ENCODE measurements around the gene KCNIP4.

The KCNIP4 gene

DNA sequence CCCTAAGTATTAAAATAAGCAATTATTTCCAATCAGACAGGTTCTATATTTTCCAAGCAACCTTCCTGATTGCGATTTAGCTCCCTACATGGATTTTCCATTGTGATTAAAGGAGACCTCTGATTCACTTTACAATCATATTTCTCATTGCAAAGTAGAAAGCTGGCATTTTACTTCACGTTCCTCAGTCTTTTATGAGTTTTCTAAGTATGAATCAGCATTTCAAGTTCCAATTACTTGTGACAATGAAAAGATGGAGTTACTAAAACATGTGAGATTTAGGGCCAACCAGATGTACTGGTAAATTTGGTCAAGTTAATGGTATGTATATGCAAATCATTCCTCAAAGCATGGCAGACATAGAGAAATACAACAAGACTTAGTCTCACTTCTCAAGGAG, 206.2 kb downstream of the KCNIP4 start:
- no peak for TF ChIP-seq CTCF (conservative IDR thresholded peaks at IDR 0.05; ENCODE audit: low read depth, low read length)
- no peak for DNase-seq (ENCODE audit: low read depth)
- no peak overlapping the region for H3K4me3 ChIP-seq (ENCODE audit: low read length)

DNA sequence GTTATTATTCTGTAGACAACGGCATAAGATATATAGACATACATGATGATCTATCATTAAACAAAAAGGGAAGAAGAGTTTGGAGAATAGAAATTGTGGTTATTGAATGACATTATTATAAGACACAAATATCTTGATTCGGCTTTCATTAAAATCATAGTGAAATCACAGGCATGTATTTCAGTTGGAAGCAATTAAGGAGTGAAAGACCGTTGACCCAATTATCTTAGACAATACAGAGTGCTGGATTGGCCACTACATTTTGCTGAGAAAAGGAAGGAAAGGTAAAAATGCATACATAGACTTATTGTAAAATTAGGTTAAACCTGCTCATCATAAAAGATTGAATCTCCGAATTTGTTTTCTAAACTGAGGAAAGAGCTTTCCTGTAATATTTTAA, 209.8 kb downstream of the KCNIP4 start:
- TF ChIP-seq CTCF (conservative IDR thresholded peaks at IDR 0.05; ENCODE audit: low read depth, low read length), result no peak
- no peak for DNase-seq (ENCODE audit: low read depth)
- H3K4me3 ChIP-seq (ENCODE audit: low read length), result no peak overlapping the region

DNA sequence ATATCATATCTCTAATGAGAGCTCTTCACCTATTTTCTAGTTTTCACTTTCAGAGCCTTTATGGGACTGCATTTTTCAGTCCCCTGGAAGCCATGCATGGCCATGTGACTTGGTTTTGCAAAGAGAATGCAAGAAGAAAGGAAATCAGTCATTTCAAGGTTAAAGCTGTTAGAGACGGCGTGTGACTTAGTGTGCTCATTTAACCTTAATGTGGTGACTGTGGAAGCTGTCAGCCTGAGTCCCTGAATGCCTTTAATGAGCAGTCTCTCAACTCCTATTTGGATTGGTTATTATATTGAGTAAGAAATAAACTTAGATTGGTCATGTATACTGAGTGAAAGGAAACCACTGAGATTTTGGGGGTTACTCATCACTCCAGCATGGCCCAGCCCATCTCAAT, 212.7 kb downstream of the KCNIP4 start:
- no peak overlapping the region for H3K4me3 ChIP-seq (ENCODE audit: low read length)
- no peak for TF ChIP-seq CTCF (conservative IDR thresholded peaks at IDR 0.05; ENCODE audit: low read depth, low read length)
- no peak for DNase-seq (ENCODE audit: low read depth)

DNA sequence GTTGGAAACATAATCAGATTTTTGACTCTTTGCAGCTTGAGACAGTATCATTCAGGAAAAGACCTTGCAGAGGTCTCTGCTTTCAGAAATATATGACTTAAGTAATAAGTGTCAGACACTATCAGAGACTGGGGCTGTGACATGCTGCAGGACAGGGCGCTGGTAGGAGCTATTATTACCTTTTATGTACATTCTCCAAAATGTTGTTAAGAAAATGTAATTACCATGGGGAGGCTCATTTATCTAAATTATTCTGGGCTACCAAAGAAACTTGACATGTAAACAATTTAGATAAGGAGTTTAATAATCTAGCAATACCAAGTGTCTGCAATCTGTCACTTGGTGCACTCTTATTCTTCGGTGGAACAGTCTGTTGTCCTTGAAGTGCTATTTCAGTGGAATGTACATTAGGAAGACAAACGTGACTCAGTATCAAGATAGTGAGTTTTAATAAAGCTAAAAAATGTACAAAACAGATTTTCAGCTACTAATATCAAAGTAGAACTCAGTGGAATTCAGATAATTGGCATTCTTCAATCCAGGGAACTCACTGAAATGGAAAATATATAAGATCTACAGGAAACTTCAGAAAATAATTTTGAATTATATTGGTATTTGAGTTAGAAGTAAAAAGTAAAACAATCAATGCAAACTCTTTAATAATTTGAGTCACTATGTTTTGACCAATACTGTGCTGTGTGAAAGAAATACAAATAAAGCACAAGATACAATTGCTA, 214.5 kb downstream of the KCNIP4 start:
- no peak overlapping the region for H3K4me3 ChIP-seq (ENCODE audit: low read length)
- no peak for DNase-seq (ENCODE audit: low read depth)
- no peak for TF ChIP-seq CTCF (conservative IDR thresholded peaks at IDR 0.05; ENCODE audit: low read depth, low read length)

DNA sequence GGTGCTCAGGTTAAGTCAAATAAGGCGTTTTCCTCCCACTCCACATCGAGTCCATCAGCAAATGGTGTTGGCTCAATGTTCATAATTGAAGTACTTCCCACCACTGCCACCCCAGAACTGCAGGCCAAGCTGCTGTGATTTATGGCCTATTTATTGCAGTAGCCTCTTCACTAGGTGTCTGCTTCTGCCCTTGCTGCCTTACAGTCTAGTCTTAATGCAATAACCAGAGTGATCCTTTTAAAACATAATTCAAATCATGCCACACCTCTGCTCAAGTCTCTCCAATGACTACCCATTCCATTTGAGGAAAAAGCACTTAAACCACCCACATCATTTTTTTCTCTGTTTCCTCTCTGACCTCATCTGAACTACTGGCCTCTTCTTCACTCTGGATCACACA, 220.3 kb downstream of the KCNIP4 start:
- H3K4me3 ChIP-seq (ENCODE audit: low read length), result no peak overlapping the region
- TF ChIP-seq CTCF (conservative IDR thresholded peaks at IDR 0.05; ENCODE audit: low read depth, low read length), result no peak
- no peak for DNase-seq (ENCODE audit: low read depth)

- DNase-seq (ENCODE audit: low read depth), result no peak
- H3K4me3 ChIP-seq (ENCODE audit: low read length), result no peak overlapping the region
- TF ChIP-seq CTCF (conservative IDR thresholded peaks at IDR 0.05; ENCODE audit: low read depth, low read length), result no peak
These were observed 222.2 kb downstream of the KCNIP4 start for GRCh38 chr4:21726255-21726815.

Measured in retinal pigment epithelial cell (primary cell).